ENCODE measurements around the gene RBM33. TPM values are rescaled to one million over a fixed set of nuclear protein-coding genes. Genes with fewer than 3 reads are reported as not detected.

The RBM33 gene
- total and polyA plus RNA-seq, 8 donors = 14.6 to 40.1 (median 32.7) TPM

GRCh38 chr7:155713384-155713783 lies 68.9 kb downstream of the RBM33 start:
- no peak for TF ChIP-seq CTCF (IDR thresholded peaks at IDR 0.05)
- Histone ChIP-seq H3K9me3 (no peaks in the 10 kb centered on the region), H3K4me1 (peaks cover 22 to 47% (median 23%) of the 10 kb centered on the region in 3 donors), H3K27ac (peak overlapping the region in 1 of 4 donors; percentile 16), H3K36me3 (peaks cover 0 to 19% (median 9%) of the 10 kb centered on the region in 3 donors), H3K27me3 (no peaks in the 10 kb centered on the region), H3K4me3 (no peak overlapping the region)
- WGBS, 2 donors = 24 to 33% methylated on average over 10 of the region's 10 CpGs
- DNase-seq (peak; percentile 83 to 94 (median 86)), ATAC-seq (peak; percentile 87 to 96 (median 91)), FAIRE-seq (no peak)
- intact Hi-C loops (cut with DNase I) = no loop called here

GRCh38 chr7:155714702-155715101 lies 70.2 kb downstream of the RBM33 start:
- TF ChIP-seq CTCF (IDR thresholded peaks at IDR 0.05) = no peak
- intact Hi-C loops (cut with DNase I) = no loop called here
- Histone ChIP-seq H3K4me3 (no peak overlapping the region), H3K36me3 (peaks cover 0 to 17% (median 9%) of the 10 kb centered on the region in 3 donors), H3K27ac (peak overlapping the region in 3 of 4 donors; percentile 6 to 9 (median 8)), H3K4me1 (peaks cover 22 to 40% (median 23%) of the 10 kb centered on the region in 3 donors), H3K9me3 (no peaks in the 10 kb centered on the region), H3K27me3 (no peaks in the 10 kb centered on the region)
- 91 to 92% methylated on average over 6 of the region's 6 CpGs for WGBS, 2 donors
- FAIRE-seq (no peak), ATAC-seq (no peak), DNase-seq (no peak)

DNA sequence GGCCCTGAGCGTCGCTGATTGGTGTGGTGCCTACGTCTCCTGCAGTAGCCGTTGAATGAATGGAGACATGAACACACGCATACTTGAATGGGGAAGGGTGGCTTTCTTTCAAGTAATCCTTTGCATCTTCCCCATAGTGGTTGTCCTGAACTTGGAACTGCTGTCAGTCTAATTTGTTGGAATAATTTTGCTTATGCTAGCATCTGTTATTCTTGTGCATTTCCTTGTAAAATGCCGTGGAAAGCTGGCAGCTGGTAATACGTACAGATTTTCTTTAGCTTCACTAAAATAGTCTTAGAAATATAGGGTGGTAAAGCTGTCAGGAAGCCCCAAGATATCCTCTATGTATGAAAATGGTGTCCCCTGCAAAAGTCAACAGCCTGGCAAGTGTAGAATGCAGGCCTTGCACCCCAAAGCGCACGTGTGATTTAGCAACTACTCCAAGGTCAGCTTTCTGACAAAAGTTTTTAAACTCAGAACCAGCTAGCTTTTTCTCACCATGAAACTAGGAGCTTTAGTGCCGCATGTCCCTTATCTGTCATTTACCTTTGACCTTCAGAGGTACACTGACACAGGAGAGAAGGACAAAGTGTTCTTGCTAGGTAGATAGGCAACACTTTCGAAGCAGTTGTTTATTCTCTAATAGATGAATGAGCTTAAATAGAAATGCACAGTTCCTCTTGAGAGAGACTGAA lies 70.8 kb downstream of the RBM33 start:
- ATAC-seq = peak in 3 of 4 donors; percentile 10 to 63 (median 20)
- WGBS, 2 donors = 56 to 58% methylated on average over 11 of the region's 11 CpGs

GRCh38 chr7:155717010-155717744 lies 72.7 kb downstream of the RBM33 start:
- H3K9me3 ChIP-seq = no peaks in the 10 kb centered on the region
- WGBS, 2 donors = 92 to 93% methylated on average over 12 of the region's 12 CpGs
- ATAC-seq (no peak), DNase-seq (no peak), FAIRE-seq (no peak)
- no peak overlapping the region for H3K4me3 ChIP-seq
- intact Hi-C loops (cut with DNase I) = no loop called here
- peaks cover 19 to 37% (median 19%) of the 10 kb centered on the region in 3 donors for H3K4me1 ChIP-seq
- no peak for TF ChIP-seq CTCF (IDR thresholded peaks at IDR 0.05)
- H3K27ac ChIP-seq = no peak overlapping the region
- no peaks in the 10 kb centered on the region for H3K27me3 ChIP-seq
- peaks cover 0 to 2% (median 1%) of the 10 kb centered on the region in 3 donors for H3K36me3 ChIP-seq

More for the DNA sequence above, 70.8 kb downstream of the RBM33 start:
- intact Hi-C loops (cut with DNase I) = no loop called here
- FAIRE-seq (no peak), DNase-seq (no peak)
- H3K27ac ChIP-seq = peak overlapping the region; percentile 6 to 14 (median 8)
- no peak for TF ChIP-seq CTCF (IDR thresholded peaks at IDR 0.05)
- peaks cover 19 to 37% (median 23%) of the 10 kb centered on the region in 3 donors for H3K4me1 ChIP-seq
- H3K36me3 ChIP-seq = peaks cover 0 to 17% (median 9%) of the 10 kb centered on the region in 3 donors
- H3K4me3 ChIP-seq = no peak overlapping the region
- H3K9me3 ChIP-seq = no peaks in the 10 kb centered on the region
- H3K27me3 ChIP-seq = no peaks in the 10 kb centered on the region

Measured in pancreas (tissue), 10 donors.